Fibroblast of skin of right quadriceps (primary cell): ENCODE data around the gene PRLH.
"Not testable (repeated sequence)": the region's sequence is repeated elsewhere in the genome, so short reads cannot be mapped to it uniquely, and the experiment has no call there.

Experiments used
- DNase-seq: peaks from one replicate; pipeline ENCODE4 v3.0.0-alpha.2; 2013

PRLH gene

GRCh38 chr2:237602409-237602808 is 36.0 kb downstream of the PRLH start:
- no peak for DNase-seq

- no peak for DNase-seq
Measured at GRCh38 chr2:237603049-237603717, 36.8 kb downstream of the PRLH start.

- peak; percentile 61 for DNase-seq
Measured at GRCh38 chr2:237603718-237604362, 37.5 kb downstream of the PRLH start.

GRCh38 chr2:237604391-237604790 is 38.0 kb downstream of the PRLH start:
- DNase-seq = no peak

GRCh38 chr2:237604960-237605359 is 38.6 kb downstream of the PRLH start:
- no peak for DNase-seq

- not testable (repeated sequence) for DNase-seq
Measured at GRCh38 chr2:237606522-237606921, 40.1 kb downstream of the PRLH start.

GRCh38 chr2:237612527-237613357 is 46.4 kb downstream of the PRLH start:
- DNase-seq = no peak

GRCh38 chr2:237613679-237614078 is 47.3 kb downstream of the PRLH start:
- no peak for DNase-seq

GRCh38 chr2:237614151-237614720 is 47.9 kb downstream of the PRLH start:
- peak; percentile 38 for DNase-seq

- no peak for DNase-seq
Measured at GRCh38 chr2:237615631-237616249, 49.4 kb downstream of the PRLH start.

- DNase-seq = no peak
Measured at GRCh38 chr2:237616373-237616733, 50.0 kb downstream of the PRLH start.
